H1 (cell line): Measurements from ENCODE around the gene DRAP1. TPM values are rescaled to one million over a fixed set of nuclear protein-coding genes. Genes with fewer than 3 reads are reported as not detected.

Experiments used
- ATF3 ChIP-seq: IDR thresholded peaks from 2 replicates; pipeline ENCODE4 v1.6.1; 2011; ENCODE audit warnings: low read depth, mild to moderate bottlenecking, low read length; ENCODE audit not compliant: insufficient read depth
- BACH1 ChIP-seq: IDR thresholded peaks from 2 replicates; pipeline ENCODE4 v1.6.1; 2012; ENCODE audit warnings: low read length, improper control_type of control experiment
- CHD1 ChIP-seq: IDR thresholded peaks from 2 replicates; pipeline ENCODE4 v1.6.1; 2012; ENCODE audit warnings: low read depth, low read length, improper control_type of control experiment
- CREB1 ChIP-seq: IDR thresholded peaks from 2 replicates; pipeline ENCODE4 v1.6.1; 2012; ENCODE audit warnings: inconsistent platforms
- CTCF ChIP-seq, 3 experiments: IDR thresholded peaks; 1 replicate in 2 of 3; 2 replicates in 1 of 3; pipeline versions ENCODE4 v1.5.1 to v1.6.1; 2011; ENCODE audit warnings: low read length in 3 of 3, mild to moderate bottlenecking in 3 of 3, inconsistent platforms in 2 of 3, low read depth in 1 of 3, moderate library complexity in 1 of 3; ENCODE audit not compliant: insufficient read depth in 1 of 3; ENCODE audit errors: control extremely low read depth in 1 of 3
- EGR1 ChIP-seq: IDR thresholded peaks from 2 replicates; pipeline ENCODE4 v1.6.1; 2011; ENCODE audit warnings: low read depth, low read length, borderline replicate concordance
- FOSL1 ChIP-seq: IDR thresholded peaks from 2 replicates; pipeline ENCODE4 v1.6.1; 2011; ENCODE audit warnings: mild to moderate bottlenecking, low read depth, low read length, moderate library complexity; ENCODE audit not compliant: insufficient read depth
- GABPA ChIP-seq: IDR thresholded peaks from 2 replicates; pipeline ENCODE4 v1.6.1; 2011; ENCODE audit warnings: mild to moderate bottlenecking, low read length, moderate library complexity, borderline replicate concordance; ENCODE audit not compliant: insufficient read depth
- GTF2F1 ChIP-seq: IDR thresholded peaks from 2 replicates; pipeline ENCODE4 v1.6.1; 2012; ENCODE audit warnings: low read depth, low read length, improper control_type of control experiment, borderline replicate concordance
- HDAC2 ChIP-seq, 2 experiments: fragments of 300-600 bp in 1 of 2; sonication (generic) in 1 of 2; IDR thresholded peaks; 2 replicates each; pipeline ENCODE4 v1.6.1; 2011 to 2012; ENCODE audit warnings: low read depth in 2 of 2, low read length in 2 of 2, mild to moderate bottlenecking in 2 of 2, moderate library complexity in 2 of 2, borderline replicate concordance in 1 of 2, inconsistent platforms in 1 of 2
- KDM4A ChIP-seq: IDR thresholded peaks from one replicate; pipeline ENCODE4 v1.7.1; 2012; ENCODE audit warnings: low read depth, mild to moderate bottlenecking, moderate library complexity, low read length, inconsistent platforms; ENCODE audit not compliant: severe bottlenecking
- MAX ChIP-seq: IDR thresholded peaks from 2 replicates; pipeline ENCODE4 v1.6.1; 2012; ENCODE audit warnings: inconsistent platforms
- NRF1 ChIP-seq: IDR thresholded peaks from 2 replicates; pipeline ENCODE4 v1.6.1; 2011; ENCODE audit warnings: mild to moderate bottlenecking, low read depth, low read length, improper control_type of control experiment
- PHF8 ChIP-seq: fragments of 200-600 bp; sonication (generic); conservative IDR thresholded peaks from 2 replicates; pipeline ENCODE4 v1.7.1; 2012; ENCODE audit warnings: low read depth, mild to moderate bottlenecking, inconsistent platforms, low read length, moderate library complexity
- POU5F1 ChIP-seq: IDR thresholded peaks from 2 replicates; pipeline ENCODE4 v1.6.1; 2011; ENCODE audit warnings: low read depth, mild to moderate bottlenecking, low read length, moderate library complexity
- RNF2 ChIP-seq: fragments of 200-900, 300-1000 bp; sonication (generic); IDR thresholded peaks from 2 replicates; pipeline ENCODE4 v1.7.1; 2016; ENCODE audit warnings: borderline replicate concordance, low read depth, mild to moderate bottlenecking, antibody characterized with exemption, low read length; ENCODE audit not compliant: poor library complexity, severe bottlenecking; ENCODE audit errors: missing control alignments
- SAP30 ChIP-seq: fragments of 300-600 bp; sonication (generic); IDR thresholded peaks from 2 replicates; pipeline ENCODE4 v1.7.1; 2012; ENCODE audit warnings: low read length, moderate library complexity, mild to moderate bottlenecking, inconsistent platforms; ENCODE audit not compliant: insufficient read depth, insufficient replicate concordance
- SRF ChIP-seq: IDR thresholded peaks from 2 replicates; pipeline ENCODE4 v1.6.1; 2011; ENCODE audit warnings: mild to moderate bottlenecking, low read depth, low read length, moderate library complexity
- TBP ChIP-seq: IDR thresholded peaks from 2 replicates; pipeline ENCODE4 v1.6.1; 2011; ENCODE audit warnings: low read depth, low read length, improper control_type of control experiment
- TEAD4 ChIP-seq: IDR thresholded peaks from 2 replicates; pipeline ENCODE4 v1.6.1; 2012; ENCODE audit warnings: low read depth, low read length, inconsistent platforms, mixed read lengths
- polyA plus RNA-seq, 7 experiments: library from polyadenylated mRNA; depleted of rRNA in 3 of 7; stranded (reverse) in 5 of 7; unstranded in 2 of 7; fragments of >200 nt in 5 of 7; fragments of 200-250 nt in 2 of 7; gene quantifications; 1 replicate in 5 of 7; 2 replicates in 1 of 7; 4 replicates in 1 of 7; pipeline versions ENCODE4 v1.2.1 to v1.2.3, GENCODE V29; 2011 to 2013; ENCODE audit warnings: missing spikeins in 2 of 7, mixed read lengths in 2 of 7
- total RNA-seq: library from RNA; stranded (reverse); fragmentation: NEBNext Ultra II Directional; extraction: Animal tissue kit (Norgen Biotek cat#: 25700); gene quantifications from 2 replicates; pipeline ENCODE4 v1.2.1, GENCODE V29; 2021

The DRAP1 gene
- total and polyA plus RNA-seq, 2 of the 8 experiments (the other 6 are each of a cell fraction or from before 2014, with no cell fraction given) = 62.5 to 98.7 TPM

- TF ChIP-seq ATF3 = peak; percentile 56; the same call in 1 of the 2 replicates
- TF ChIP-seq MAX = peak; percentile 69; the same call in 1 of the 2 replicates
- peak; percentile 64 for TF ChIP-seq SRF
- TF ChIP-seq NRF1 = no peak
- peak; percentile 84 for TF ChIP-seq KDM4A
- TF ChIP-seq SAP30 = no peak
- TF ChIP-seq GTF2F1 = peak; percentile 34; the same call in 1 of the 2 replicates
- no peak for TF ChIP-seq FOSL1
- no peak for TF ChIP-seq POU5F1
- peak; percentile 89 for TF ChIP-seq PHF8
- TF ChIP-seq TBP = peak; percentile 60; the same call in 1 of the 2 replicates
- peak; percentile 92 for TF ChIP-seq CREB1
- TF ChIP-seq RNF2 = no peak
- TF ChIP-seq CTCF (IDR thresholded peaks at IDR 0.05; ENCODE audit: control extremely low read depth in 1 of 3, insufficient read depth in 1 of 3, low read depth in 1 of 3, low read length in 3 of 3) = peak in 2 of 3 experiments; percentile 80 to 84; a peak in 3 of 4 replicates
- no peak for TF ChIP-seq CHD1
- TF ChIP-seq EGR1 = peak; percentile 88
- TF ChIP-seq GABPA = peak; percentile 91
- TF ChIP-seq BACH1 = peak; percentile 57; the same call in 1 of the 2 replicates
- TF ChIP-seq HDAC2 (IDR thresholded peaks at IDR 0.05; ENCODE audit: borderline replicate concordance in 1 of 2, low read depth in 2 of 2, low read length in 2 of 2) = peak in 1 of 2 experiments; percentile 31; a peak in 1 of 4 replicates
- TF ChIP-seq TEAD4 = 0 out of 2 replicates have a peak, but pooled peaks have one; percentile 69
These were observed 30.9 kb upstream of the DRAP1 start, which contains the start of gene FIBP (continued) for GRCh38 chr11:65888163-65888814.
